Superior temporal gyrus (tissue), 1 donor: ENCODE data around the gene LIMK1.
"Not testable (repeated sequence)": the region's sequence is repeated elsewhere in the genome, so short reads cannot be mapped to it uniquely, and the experiment has no call there.

Experiments
- DNase-seq: peaks from one replicate; pipeline ENCODE4 v3.0.0-alpha.2; 2016; ENCODE audit errors: extremely low spot score

Gene LIMK1

GRCh38 chr7:74083117-74083876 lies at the start of gene LIMK1:
LIMK1 (plus strand) TSS chr7:74083804; CDS start chr7:74083991, 187 bp downstream.
- peak; percentile 74 for DNase-seq

GRCh38 chr7:74037609-74038008 lies 46.0 kb upstream of the LIMK1 start:
- no peak for DNase-seq

- DNase-seq: no peak
Observed at GRCh38 chr7:74038194-74038961, 45.2 kb upstream of the LIMK1 start.

GRCh38 chr7:74039337-74039736 lies 44.3 kb upstream of the LIMK1 start:
- DNase-seq: no peak

GRCh38 chr7:74040101-74040790 lies 43.4 kb upstream of the LIMK1 start:
- DNase-seq: no peak

- no peak for DNase-seq
Observed at GRCh38 chr7:74040791-74041520, 42.6 kb upstream of the LIMK1 start.

GRCh38 chr7:74042746-74043522 lies 40.7 kb upstream of the LIMK1 start:
- peak; percentile 40 for DNase-seq

- DNase-seq: no peak
Observed at GRCh38 chr7:74043523-74043951, 40.1 kb upstream of the LIMK1 start.

- DNase-seq: peak; percentile 83
Observed at GRCh38 chr7:74044366-74045350, 38.9 kb upstream of the LIMK1 start.

GRCh38 chr7:74046581-74046980 lies 37.0 kb upstream of the LIMK1 start:
- not testable (repeated sequence) for DNase-seq

- DNase-seq: no peak
Observed at GRCh38 chr7:74047804-74048380, 35.7 kb upstream of the LIMK1 start.

GRCh38 chr7:74048999-74049599 lies 34.5 kb upstream of the LIMK1 start:
- DNase-seq: no peak

GRCh38 chr7:74049997-74050798 lies 33.4 kb upstream of the LIMK1 start:
- DNase-seq: no peak

GRCh38 chr7:74051193-74051592 lies 32.4 kb upstream of the LIMK1 start:
- DNase-seq: no peak

- no peak for DNase-seq
Observed at GRCh38 chr7:74051629-74052410, 31.8 kb upstream of the LIMK1 start.

GRCh38 chr7:74052628-74053027 lies 31.0 kb upstream of the LIMK1 start:
- DNase-seq: no peak

GRCh38 chr7:74053589-74054186 lies 29.9 kb upstream of the LIMK1 start:
- DNase-seq: no peak
